H1 (cell line): Measurements from ENCODE around the gene TNXB. TPM values are rescaled to one million over a fixed set of nuclear protein-coding genes. Genes with fewer than 3 reads are reported as not detected.
"Not testable (repeated sequence)": the region's sequence is repeated elsewhere in the genome, so short reads cannot be mapped to it uniquely, and the experiment has no call there.

ENCODE experiments used
- CTCF ChIA-PET: fragments of 300-600 bp; sonication (Branson Sonifier 250); formaldehyde crosslinking; loops from one replicate; lab custom pipeline; 2021; ENCODE audit not compliant: partially characterized antibody; lab: Charles Lee
- POLR2A ChIA-PET: fragments of 300-600 bp; sonication (Branson Sonifier 250); formaldehyde crosslinking; loops from one replicate; lab custom pipeline; 2021; ENCODE audit warnings: inconsistent platforms; ENCODE audit not compliant: partially characterized antibody; lab: Charles Lee
- DNase-seq, 2 experiments: peaks; one replicate each; pipeline versions ENCODE4 v3.0.0 to v3.0.0-alpha.2; 2010 to 2022; ENCODE audit warnings: low spot score in 2 of 2, low read depth in 1 of 2, mixed read lengths in 1 of 2
- FAIRE-seq: peaks from 2 replicates; lab custom pipeline; 2011; peaks lifted over from hg19 to GRCh38; lab: Jason Lieb, UNC
- H2AFZ ChIP-seq: 2 replicates; pipeline ENCODE4 v1.8.1; 2012; ENCODE audit warnings: low read length, inconsistent platforms
- H2AK5ac ChIP-seq: 2 replicates; pipeline ENCODE4 v1.6.1; 2013; ENCODE audit warnings: low read depth, low read length
- H2BK120ac ChIP-seq: replicated peaks from 2 replicates; pipeline ENCODE3; 2013; ENCODE audit warnings: low read depth, low read length, inconsistent platforms
- H2BK12ac ChIP-seq: 2 replicates; pipeline ENCODE4 v1.6.1; 2013; ENCODE audit warnings: low read depth, low read length
- H2BK15ac ChIP-seq: 2 replicates; pipeline ENCODE4 v1.6.1; 2013; ENCODE audit warnings: low read length
- H2BK20ac ChIP-seq: 2 replicates; pipeline ENCODE4 v1.6.1; 2013; ENCODE audit warnings: low read length
- H2BK5ac ChIP-seq: 2 replicates; pipeline ENCODE4 v1.6.1; 2013; ENCODE audit warnings: low read depth, low read length
- H3K14ac ChIP-seq: 2 replicates; pipeline ENCODE4 v1.6.1; 2013; ENCODE audit warnings: inconsistent platforms; ENCODE audit not compliant: insufficient read length
- H3K18ac ChIP-seq: 2 replicates; pipeline ENCODE4 v1.6.1; 2013; ENCODE audit warnings: low read length; ENCODE audit errors: extremely low read depth
- H3K23ac ChIP-seq: 2 replicates; pipeline ENCODE4 v1.6.1; 2013; ENCODE audit warnings: inconsistent platforms; ENCODE audit not compliant: insufficient read length
- H3K23me2 ChIP-seq: 2 replicates; pipeline ENCODE4 v1.6.1; 2013; ENCODE audit warnings: low read depth, low read length
- H3K27ac ChIP-seq: 2 replicates; pipeline ENCODE4 v1.6.1; 2011; ENCODE audit warnings: low read depth, low read length, inconsistent platforms
- H3K27me3 ChIP-seq, 4 experiments: replicated peaks in 1 of 4; 1 replicate in 1 of 4; 2 replicates in 3 of 4; pipeline versions ENCODE4 v1.6.1 to v1.8.1; 2011 to 2013; ENCODE audit warnings: low read length in 3 of 4, mild to moderate bottlenecking in 3 of 4, inconsistent platforms in 2 of 4, mixed read lengths in 2 of 4, moderate library complexity in 1 of 4; ENCODE audit not compliant: control insufficient read depth in 3 of 4, insufficient read depth in 3 of 4; ENCODE audit errors: extremely low read depth in 1 of 4
- H3K36me3 ChIP-seq, 4 experiments: 2 replicates each; pipeline versions ENCODE4 v1.6.1 to v1.8.1; 2011 to 2013; ENCODE audit warnings: mild to moderate bottlenecking in 4 of 4, low read length in 3 of 4, moderate library complexity in 2 of 4, control low read depth in 1 of 4, inconsistent platforms in 1 of 4; ENCODE audit not compliant: insufficient read depth in 4 of 4, control insufficient read depth in 2 of 4
- H3K4ac ChIP-seq: replicated peaks from 2 replicates; pipeline ENCODE3; 2013; ENCODE audit warnings: low read length, low read depth, mixed read lengths, inconsistent platforms; ENCODE audit not compliant: insufficient read length
- H3K4me1 ChIP-seq, 4 experiments: replicated peaks in 1 of 4; 1 replicate in 1 of 4; 2 replicates in 3 of 4; pipeline versions ENCODE4 v1.6.1 to v1.8.1; 2011 to 2013; ENCODE audit warnings: low read length in 3 of 4, inconsistent platforms in 2 of 4, mixed read lengths in 1 of 4; ENCODE audit not compliant: insufficient read depth in 4 of 4, control insufficient read depth in 3 of 4
- H3K4me2 ChIP-seq, 2 experiments: 2 replicates each; pipeline versions ENCODE4 v1.6.1 to v1.8.1; 2011 to 2013; ENCODE audit warnings: low read depth in 2 of 2, low read length in 2 of 2, control low read depth in 1 of 2, inconsistent platforms in 1 of 2, mild to moderate bottlenecking in 1 of 2; ENCODE audit not compliant: insufficient read depth in 1 of 2
- H3K4me3 ChIP-seq, 4 experiments: fragments of 200-600, 300-600 bp in 1 of 4; sonication (generic), shearing (Covaris generic), sonication (Bioruptor Twin) in 1 of 4; 2 replicates each; pipeline versions ENCODE4 v1.5.1 to v1.8.1; 2011 to 2016; ENCODE audit warnings: low read length in 4 of 4, low read depth in 3 of 4, control low read depth in 2 of 4, inconsistent platforms in 2 of 4, mild to moderate bottlenecking in 2 of 4, mixed read lengths in 1 of 4, moderate library complexity in 1 of 4; ENCODE audit not compliant: insufficient read depth in 2 of 4; ENCODE audit errors: extremely low read depth in 1 of 4
- H3K56ac ChIP-seq: replicated peaks from 2 replicates; pipeline ENCODE3; 2013; ENCODE audit warnings: low read depth, mild to moderate bottlenecking, mixed read lengths, low read length, inconsistent platforms; ENCODE audit not compliant: insufficient read length
- H3K79me1 ChIP-seq: 2 replicates; pipeline ENCODE4 v1.6.1; 2013; ENCODE audit warnings: low read depth, low read length, control low read depth
- H3K79me2 ChIP-seq, 2 experiments: 2 replicates each; pipeline versions ENCODE4 v1.6.1 to v1.8.1; 2012 to 2013; ENCODE audit warnings: low read length in 2 of 2, mild to moderate bottlenecking in 2 of 2, inconsistent platforms in 1 of 2; ENCODE audit not compliant: insufficient read depth in 2 of 2, control insufficient read depth in 1 of 2
- H3K9ac ChIP-seq, 4 experiments: replicated peaks in 1 of 4; 1 replicate in 1 of 4; 2 replicates in 3 of 4; pipeline versions ENCODE4 v1.6.1 to v1.8.1; 2011 to 2013; ENCODE audit warnings: low read depth in 3 of 4, low read length in 3 of 4, control low read depth in 2 of 4, mild to moderate bottlenecking in 2 of 4, moderate library complexity in 2 of 4, inconsistent platforms in 1 of 4; ENCODE audit errors: extremely low read depth in 1 of 4
- H3K9me3 ChIP-seq, 2 experiments: 2 replicates each; pipeline versions ENCODE4 v1.6.1 to v1.8.1; 2012 to 2013; ENCODE audit warnings: mild to moderate bottlenecking in 2 of 2, moderate library complexity in 2 of 2, control low read depth in 1 of 2, inconsistent platforms in 1 of 2, low read depth in 1 of 2, low read length in 1 of 2, mixed read lengths in 1 of 2; ENCODE audit not compliant: insufficient read depth in 2 of 2
- H4K20me1 ChIP-seq, 2 experiments: replicated peaks in 1 of 2; 2 replicates each; pipeline versions ENCODE3 to v1.8.1; 2011 to 2013; ENCODE audit warnings: inconsistent platforms in 2 of 2, low read length in 2 of 2, mild to moderate bottlenecking in 1 of 2; ENCODE audit not compliant: insufficient read depth in 2 of 2, control insufficient read depth in 1 of 2
- H4K5ac ChIP-seq: 2 replicates; pipeline ENCODE4 v1.6.1; 2013; ENCODE audit warnings: low read length, low read depth, mixed read lengths, inconsistent platforms; ENCODE audit not compliant: insufficient read length
- H4K8ac ChIP-seq: 2 replicates; pipeline ENCODE4 v1.8.0; 2013; ENCODE audit warnings: mild to moderate bottlenecking, moderate library complexity, low read length, inconsistent platforms; ENCODE audit not compliant: insufficient read depth; ENCODE audit errors: extremely low read depth
- H4K91ac ChIP-seq: replicated peaks from 2 replicates; pipeline ENCODE3; 2013; ENCODE audit warnings: low read length, mixed read lengths, inconsistent platforms; ENCODE audit not compliant: insufficient read length
- WGBS, 2 experiments: shearing (Covaris generic) in 1 of 2; methylation state at CpG; one replicate each; pipeline versions ENCODE4 v1.1.6 to v1.1.7; 2013 to 2015; ENCODE audit warnings: low lambda C conversion rate in 2 of 2, mixed read lengths in 2 of 2, inconsistent platforms in 1 of 2, low coverage in 1 of 2, missing lambda C conversion rate in 1 of 2; ENCODE audit not compliant: insufficient replicate concordance in 2 of 2, insufficient coverage in 1 of 2, insufficient read length in 1 of 2; ENCODE audit errors: extremely low coverage in 1 of 2, missing lambda C conversion rate in 1 of 2; 5-methylcytosine and 5-hydroxymethylcytosine counted together
- polyA plus RNA-seq, 7 experiments: library from polyadenylated mRNA; depleted of rRNA in 3 of 7; stranded (reverse) in 5 of 7; unstranded in 2 of 7; fragments of >200 nt in 5 of 7; fragments of 200-250 nt in 2 of 7; gene quantifications; 1 replicate in 5 of 7; 2 replicates in 1 of 7; 4 replicates in 1 of 7; pipeline versions ENCODE4 v1.2.1 to v1.2.3, GENCODE V29; 2011 to 2013; ENCODE audit warnings: missing spikeins in 2 of 7, mixed read lengths in 2 of 7
- total RNA-seq: library from RNA; stranded (reverse); fragmentation: NEBNext Ultra II Directional; extraction: Animal tissue kit (Norgen Biotek cat#: 25700); gene quantifications from 2 replicates; pipeline ENCODE4 v1.2.1, GENCODE V29; 2021

TNXB gene
- total and polyA plus RNA-seq, 2 of the 8 experiments (the other 6 are each of a cell fraction or from before 2014, with no cell fraction given): 3.1 to 4.8 TPM

- not testable (repeated sequence) for FAIRE-seq
Observed at GRCh38 chr6:32013738-32014137, 95.4 kb downstream of the TNXB start.

GRCh38 chr6:32012941-32013617, 96.1 kb downstream of the TNXB start:
- H2AFZ ChIP-seq, H3K9me3 ChIP-seq, H3K27ac ChIP-seq, H3K4me2 ChIP-seq, H2BK20ac ChIP-seq, H3K14ac ChIP-seq, H3K9ac ChIP-seq, H2BK12ac ChIP-seq, H2BK15ac ChIP-seq, H3K56ac ChIP-seq, H3K79me2 ChIP-seq, CTCF ChIA-PET, H2BK5ac ChIP-seq, H4K91ac ChIP-seq, H3K23me2 ChIP-seq, POLR2A ChIA-PET, H3K4ac ChIP-seq, H3K4me1 ChIP-seq, H4K8ac ChIP-seq, FAIRE-seq, H3K27me3 ChIP-seq, H2BK120ac ChIP-seq, H3K4me3 ChIP-seq, H3K23ac ChIP-seq, H3K18ac ChIP-seq, H3K79me1 ChIP-seq, H3K36me3 ChIP-seq, H2AK5ac ChIP-seq, H4K5ac ChIP-seq, H4K20me1 ChIP-seq: not testable (repeated sequence)
- peak in 1 of 2 experiments; percentile 20 for DNase-seq
- WGBS, 2 experiments: no CpG with 5 or more reads among the region's 17 CpGs

More at GRCh38 chr6:32013738-32014137, 95.4 kb downstream of the TNXB start:
- H2BK12ac ChIP-seq, H2BK5ac ChIP-seq, H3K4me1 ChIP-seq, H4K8ac ChIP-seq, H3K23me2 ChIP-seq, H4K20me1 ChIP-seq, H3K4ac ChIP-seq, H3K14ac ChIP-seq, H2AFZ ChIP-seq, H4K91ac ChIP-seq, H2BK20ac ChIP-seq, H3K27me3 ChIP-seq, H3K56ac ChIP-seq, H3K27ac ChIP-seq, H2BK120ac ChIP-seq, H2AK5ac ChIP-seq, H3K9ac ChIP-seq, CTCF ChIA-PET, POLR2A ChIA-PET, H3K36me3 ChIP-seq, H3K23ac ChIP-seq, H3K4me3 ChIP-seq, H3K9me3 ChIP-seq, H4K5ac ChIP-seq, H3K18ac ChIP-seq, DNase-seq, H3K79me1 ChIP-seq, H3K79me2 ChIP-seq, H2BK15ac ChIP-seq, H3K4me2 ChIP-seq: not testable (repeated sequence)
- no CpG with 5 or more reads among the region's 5 CpGs for WGBS, 2 experiments
